MM.1S (cell line): ENCODE data around the gene DUOXA2.

Experiments
- DNase-seq: peaks from one replicate; pipeline ENCODE4 v3.0.0-alpha.2; 2015
- H2AFZ ChIP-seq: fragments of 300-600 bp; sonication (generic); 2 replicates; pipeline ENCODE4 v1.6.0; 2016; ENCODE audit warnings: antibody characterized with exemption, low read length
- H3F3A ChIP-seq: fragments of 300-600 bp; sonication (generic); 2 replicates; pipeline ENCODE4 v1.6.1; 2016; ENCODE audit warnings: mild to moderate bottlenecking, antibody characterized with exemption, low read length, moderate library complexity, mixed read lengths; ENCODE audit not compliant: insufficient read depth
- H3K27ac ChIP-seq: fragments of 300-600 bp; sonication (generic); 2 replicates; pipeline ENCODE4 v1.5.1; 2016; ENCODE audit warnings: mild to moderate bottlenecking, low read length
- H3K27me3 ChIP-seq: fragments of 300-600 bp; sonication (generic); replicated peaks from 2 replicates; pipeline ENCODE4 v1.6.0; 2016; ENCODE audit warnings: low read length; ENCODE audit not compliant: insufficient read depth
- H3K36me3 ChIP-seq: fragments of 300-600 bp; sonication (generic); replicated peaks from 2 replicates; pipeline ENCODE4 v1.6.1; 2016; ENCODE audit warnings: mild to moderate bottlenecking, low read length, mixed read lengths; ENCODE audit not compliant: insufficient read depth
- H3K4me1 ChIP-seq: fragments of 300-600 bp; sonication (generic); 2 replicates; pipeline ENCODE4 v1.6.1; 2016; ENCODE audit warnings: low read length, mixed read lengths
- H3K4me2 ChIP-seq: fragments of 300-600 bp; sonication (generic); 2 replicates; pipeline ENCODE4 v1.6.0; 2016; ENCODE audit warnings: low read depth, low read length
- H3K4me3 ChIP-seq: fragments of 300-600 bp; sonication (generic); 2 replicates; pipeline ENCODE4 v1.5.1; 2016; ENCODE audit warnings: low read length, mixed read lengths
- H3K79me2 ChIP-seq: fragments of 300-600 bp; sonication (generic); 2 replicates; pipeline ENCODE4 v1.6.1; 2016; ENCODE audit warnings: mixed run types, low read length, mixed read lengths
- H3K9ac ChIP-seq: fragments of 300-600 bp; sonication (generic); 2 replicates; pipeline ENCODE4 v1.6.1; 2016; ENCODE audit warnings: low read length, mixed read lengths
- H3K9me2 ChIP-seq: fragments of 300-600 bp; sonication (generic); replicated peaks from 2 replicates; pipeline ENCODE4 v1.6.1; 2016; ENCODE audit warnings: mild to moderate bottlenecking, low read length, mixed read lengths; ENCODE audit not compliant: insufficient read depth
- H3K9me3 ChIP-seq: fragments of 300-600 bp; sonication (generic); replicated peaks from 2 replicates; pipeline ENCODE4 v1.6.1; 2016; ENCODE audit warnings: mild to moderate bottlenecking, low read length, mixed read lengths; ENCODE audit not compliant: insufficient read depth
- H4K20me1 ChIP-seq: fragments of 300-600 bp; sonication (generic); 2 replicates; pipeline ENCODE4 v1.6.1; 2016; ENCODE audit warnings: mild to moderate bottlenecking, low read length, moderate library complexity, mixed read lengths; ENCODE audit not compliant: insufficient read depth
- CTCF ChIP-seq: fragments of 300-600 bp; sonication (generic); IDR thresholded peaks from 2 replicates; pipeline ENCODE4 v1.5.1; 2016; ENCODE audit warnings: antibody characterized with exemption, low read length, mixed read lengths
- EZH2 ChIP-seq: fragments of 300-600 bp; sonication (generic); optimal IDR thresholded peaks from 2 replicates; pipeline ENCODE3; 2017; ENCODE audit warnings: low read depth, mild to moderate bottlenecking, antibody characterized with exemption, low read length, mixed read lengths
- EZH2phosphoT487 ChIP-seq: fragments of 300-600 bp; sonication (generic); IDR thresholded peaks from 2 replicates; pipeline ENCODE4 v1.6.1; 2018; ENCODE audit warnings: antibody characterized with exemption, low read length

DUOXA2 gene

GRCh38 chr15:45156744-45157455 is 42.8 kb downstream of the DUOXA2 start:
- no peaks in the 10 kb centered on the region for H3F3A ChIP-seq
- H3K79me2 ChIP-seq, result no peaks in the 10 kb centered on the region
- H3K4me3 ChIP-seq, result no peak overlapping the region
- H3K27ac ChIP-seq, result no peak overlapping the region
- no peak for TF ChIP-seq EZH2phosphoT487
- no peak for TF ChIP-seq EZH2
- no peak for TF ChIP-seq CTCF
- H3K9ac ChIP-seq, result no peak overlapping the region
- H3K4me2 ChIP-seq, result no peak overlapping the region
- DNase-seq, result no peak
- H3K4me1 ChIP-seq, result no peaks in the 10 kb centered on the region
- no peaks in the 10 kb centered on the region for H3K36me3 ChIP-seq
- H3K9me2 ChIP-seq, result no peaks in the 10 kb centered on the region
- H3K9me3 ChIP-seq, result no peaks in the 10 kb centered on the region
- H3K27me3 ChIP-seq, result no peaks in the 10 kb centered on the region
- H2AFZ ChIP-seq, result no peak overlapping the region
- no peaks in the 10 kb centered on the region for H4K20me1 ChIP-seq

GRCh38 chr15:45157974-45158373 is 43.8 kb downstream of the DUOXA2 start:
- no peak for DNase-seq
- no peaks in the 10 kb centered on the region for H3K9me3 ChIP-seq
- no peaks in the 10 kb centered on the region for H4K20me1 ChIP-seq
- no peaks in the 10 kb centered on the region for H3K27me3 ChIP-seq
- no peak overlapping the region for H3K27ac ChIP-seq
- no peaks in the 10 kb centered on the region for H3K4me1 ChIP-seq
- H3K9ac ChIP-seq, result no peak overlapping the region
- H3K36me3 ChIP-seq, result no peaks in the 10 kb centered on the region
- H3F3A ChIP-seq, result no peaks in the 10 kb centered on the region
- H2AFZ ChIP-seq, result no peak overlapping the region
- no peak overlapping the region for H3K4me2 ChIP-seq
- no peak overlapping the region for H3K4me3 ChIP-seq
- H3K79me2 ChIP-seq, result no peaks in the 10 kb centered on the region
- TF ChIP-seq CTCF (no peak), EZH2 (no peak)
- no peaks in the 10 kb centered on the region for H3K9me2 ChIP-seq

- H3K4me3 ChIP-seq, result no peak overlapping the region
- no peak overlapping the region for H3K27ac ChIP-seq
- no peaks in the 10 kb centered on the region for H3K9me3 ChIP-seq
- no peaks in the 10 kb centered on the region for H3K36me3 ChIP-seq
- H3F3A ChIP-seq, result no peaks in the 10 kb centered on the region
- no peak for DNase-seq
- H3K4me2 ChIP-seq, result no peak overlapping the region
- H3K4me1 ChIP-seq, result no peaks in the 10 kb centered on the region
- no peaks in the 10 kb centered on the region for H4K20me1 ChIP-seq
- no peaks in the 10 kb centered on the region for H3K9me2 ChIP-seq
- no peak for TF ChIP-seq CTCF
- no peak for TF ChIP-seq EZH2phosphoT487
- TF ChIP-seq EZH2, result no peak
- H2AFZ ChIP-seq, result no peak overlapping the region
- H3K9ac ChIP-seq, result no peak overlapping the region
- H3K79me2 ChIP-seq, result peaks cover 3% of the 10 kb centered on the region; the same call in 1 of the 2 replicates
- H3K27me3 ChIP-seq, result no peaks in the 10 kb centered on the region
These were observed 47.5 kb downstream of the DUOXA2 start for GRCh38 chr15:45161666-45162065.
